Endothelial cell of umbilical vein (primary cell): ENCODE data around the gene SHMT1. TPM values are rescaled to one million over a fixed set of nuclear protein-coding genes. Genes with fewer than 3 reads are reported as not detected.

Experiments used
- BruUV-seq: library from RNA; stranded (reverse); fragments of 400-500 nt; replicated peaks from 2 replicates; lab custom pipeline; 2021; lab: Mats Ljungman, UMichigan
- CTCF ChIA-PET: fragments of 300-600, 350-600 bp; sonication (Branson Sonifier 250); formaldehyde crosslinking; loops from one replicate; lab custom pipeline; 2021; ENCODE audit warnings: antibody characterized with exemption, inconsistent platforms; lab: Charles Lee
- POLR2A ChIA-PET: fragments of 300-600, 350-600 bp; sonication (Branson Sonifier 250); formaldehyde crosslinking; loops from one replicate; lab custom pipeline; 2021; ENCODE audit warnings: antibody characterized with exemption, inconsistent platforms; lab: Charles Lee
- DNase-seq: peaks from one replicate; pipeline ENCODE4 v3.0.0-alpha.2; 2011; ENCODE audit warnings: low read depth, low spot score
- FAIRE-seq: peaks from 2 replicates; lab custom pipeline; 2011; peaks lifted over from hg19 to GRCh38; lab: Jason Lieb, UNC
- H2AFZ ChIP-seq: 2 replicates; pipeline ENCODE4 v1.6.0; 2012; ENCODE audit warnings: low read depth, low read length, control low read depth, inconsistent platforms
- H3K27ac ChIP-seq: 2 replicates; pipeline ENCODE4 v1.5.1; 2011; ENCODE audit warnings: low read depth, mild to moderate bottlenecking, control low read depth, low read length, moderate library complexity; ENCODE audit not compliant: insufficient read depth
- H3K27me3 ChIP-seq, 2 experiments: 2 replicates each; pipeline versions ENCODE4 v1.6.0 to v1.6.1; 2011; ENCODE audit warnings: low read length in 2 of 2, mixed read lengths in 1 of 2; ENCODE audit not compliant: control insufficient read depth in 2 of 2, insufficient read depth in 2 of 2
- H3K36me3 ChIP-seq, 2 experiments: 2 replicates in 1 of 2; 3 replicates in 1 of 2; pipeline ENCODE4 v1.5.1; 2011; ENCODE audit warnings: low read length in 2 of 2, mild to moderate bottlenecking in 1 of 2, moderate library complexity in 1 of 2; ENCODE audit not compliant: control insufficient read depth in 2 of 2, insufficient read depth in 2 of 2; ENCODE audit errors: extremely low read depth in 1 of 2
- H3K4me1 ChIP-seq: 3 replicates; pipeline ENCODE4 v1.5.1; 2011; ENCODE audit warnings: mild to moderate bottlenecking, low read length; ENCODE audit not compliant: control insufficient read depth, insufficient read depth; ENCODE audit errors: extremely low read depth
- H3K4me2 ChIP-seq: 2 replicates; pipeline ENCODE4 v1.6.1; 2011; ENCODE audit warnings: low read length, control low read depth, mixed read lengths; ENCODE audit not compliant: insufficient read depth
- H3K4me3 ChIP-seq, 3 experiments: fragments of 200-600 bp in 1 of 3; sonication (generic), shearing (Covaris generic) in 1 of 3; replicated peaks in 1 of 3; 2 replicates each; pipeline ENCODE4 v1.5.1; 2011 to 2016; ENCODE audit warnings: control low read depth in 3 of 3, low read length in 3 of 3, mild to moderate bottlenecking in 2 of 3, inconsistent platforms in 1 of 3, low read depth in 1 of 3, moderate library complexity in 1 of 3; ENCODE audit not compliant: insufficient read depth in 1 of 3
- H3K79me2 ChIP-seq: 2 replicates; pipeline ENCODE4 v1.6.0; 2012; ENCODE audit warnings: low read length, inconsistent platforms; ENCODE audit not compliant: control insufficient read depth, insufficient read depth
- H3K9ac ChIP-seq: replicated peaks from 2 replicates; pipeline ENCODE3; 2011; ENCODE audit warnings: low read length, control low read depth; ENCODE audit not compliant: insufficient read depth; ENCODE audit errors: extremely low read depth
- H3K9me1 ChIP-seq: replicated peaks from 3 replicates; pipeline ENCODE4 v1.6.0; 2011; ENCODE audit warnings: mild to moderate bottlenecking, low read length; ENCODE audit not compliant: control insufficient read depth, insufficient read depth; ENCODE audit errors: extremely low read depth
- H3K9me3 ChIP-seq: replicated peaks from 2 replicates; pipeline ENCODE4 v1.5.1; 2012; ENCODE audit warnings: low read length, inconsistent platforms; ENCODE audit not compliant: control insufficient read depth, insufficient read depth
- H4K20me1 ChIP-seq: replicated peaks from 2 replicates; pipeline ENCODE3; 2011; ENCODE audit warnings: mild to moderate bottlenecking, low read length; ENCODE audit not compliant: control insufficient read depth, insufficient read depth; ENCODE audit errors: extremely low read depth
- EZH2 ChIP-seq: IDR thresholded peaks from 2 replicates; pipeline ENCODE4 v1.6.1; 2012; ENCODE audit warnings: borderline replicate concordance, low read depth, mild to moderate bottlenecking, moderate library complexity, low read length, inconsistent platforms; ENCODE audit not compliant: severe bottlenecking
- FOS ChIP-seq: IDR thresholded peaks from 2 replicates; pipeline ENCODE4 v1.6.1; 2011; ENCODE audit warnings: mild to moderate bottlenecking, low read length, moderate library complexity, borderline replicate concordance; ENCODE audit not compliant: insufficient read depth
- GATA2 ChIP-seq: IDR thresholded peaks from 2 replicates; pipeline ENCODE4 v1.7.0; 2011; ENCODE audit warnings: low read depth, mild to moderate bottlenecking, moderate library complexity, mixed read lengths, low read length; ENCODE audit not compliant: insufficient read length, insufficient read depth
- JUN ChIP-seq: IDR thresholded peaks from 2 replicates; pipeline ENCODE4 v1.6.1; 2011; ENCODE audit warnings: borderline replicate concordance, low read depth; ENCODE audit not compliant: insufficient read length, insufficient read depth
- MYC ChIP-seq: IDR thresholded peaks from one replicate; pipeline ENCODE4 v1.6.1; 2011; ENCODE audit warnings: mild to moderate bottlenecking, low read depth, low read length
- POLR2A ChIP-seq: IDR thresholded peaks from 2 replicates; pipeline ENCODE4 v1.6.1; 2012; ENCODE audit warnings: low read depth, mild to moderate bottlenecking, control low read depth, low read length
- POLR2AphosphoS5 ChIP-seq: IDR thresholded peaks from 2 replicates; pipeline ENCODE4 v1.6.1; 2012; ENCODE audit warnings: low read depth, mild to moderate bottlenecking, control low read depth, low read length, moderate library complexity; ENCODE audit not compliant: insufficient read depth
- dilution Hi-C: fragments of 300-500 bp; cut with MboI; formaldehyde crosslinking; loops from one replicate; pipeline ENCODE4 v1.15.0; 2019; ENCODE audit warnings: low sequenced_read_pairs; ENCODE audit not compliant: extremely low pct_ligation_motif_present
- intact Hi-C: fragments of 100-400 bp; cut with micrococcal nuclease; formaldehyde crosslinking; loops from one replicate; pipeline ENCODE4 v1.10.0; 2022
- polyA plus RNA-seq, 4 experiments: library from polyadenylated mRNA; depleted of rRNA in 3 of 4; stranded (reverse) in 3 of 4; unstranded in 1 of 4; fragments of >200 nt; gene quantifications; 2 replicates each; pipeline versions ENCODE4 v1.2.1 to v1.2.3, GENCODE V29; 2011 to 2012; ENCODE audit warnings: missing spikeins in 1 of 4
- total RNA-seq: library from RNA; stranded (reverse); gene quantifications from 2 replicates; pipeline ENCODE4 v1.2.3, GENCODE V29; 2021
- TF ChIP-seq, protein P1 (sequence below), 2 donors: IDR thresholded peaks; 1 replicate in 1 of 2; 2 replicates in 1 of 2; pipeline ENCODE4 v1.5.1; 2011; ENCODE audit warnings: low read length in 2 of 2, mild to moderate bottlenecking in 2 of 2, moderate library complexity in 2 of 2, control low read depth in 1 of 2, inconsistent platforms in 1 of 2, low read depth in 1 of 2; ENCODE audit not compliant: insufficient read depth in 1 of 2; ENCODE audit errors: extremely low read depth in 1 of 2
- TF ChIP-seq, protein P2 (sequence below): IDR thresholded peaks from 2 replicates; pipeline ENCODE4 v1.6.1; 2011; ENCODE audit not compliant: insufficient read depth, insufficient read length

Gene SHMT1
- total and polyA plus RNA-seq, 2 donors (not counting 3 experiments of a cell fraction or from before 2014, with no cell fraction given): 18.9 to 27.6 TPM

GRCh38 chr17:18381158-18381952, 18.0 kb upstream of the SHMT1 start:
- intact Hi-C loops (no loop called here), dilution Hi-C loops (no loop called here)
- POLR2A ChIA-PET: no interaction called here
- no peak overlapping the region for H3K9ac ChIP-seq
- no peak for TF ChIP-seq MYC
- TF ChIP-seq GATA2: no peak
- TF ChIP-seq FOS: no peak
- no peak for TF ChIP-seq POLR2A
- TF ChIP-seq, protein P1, sequence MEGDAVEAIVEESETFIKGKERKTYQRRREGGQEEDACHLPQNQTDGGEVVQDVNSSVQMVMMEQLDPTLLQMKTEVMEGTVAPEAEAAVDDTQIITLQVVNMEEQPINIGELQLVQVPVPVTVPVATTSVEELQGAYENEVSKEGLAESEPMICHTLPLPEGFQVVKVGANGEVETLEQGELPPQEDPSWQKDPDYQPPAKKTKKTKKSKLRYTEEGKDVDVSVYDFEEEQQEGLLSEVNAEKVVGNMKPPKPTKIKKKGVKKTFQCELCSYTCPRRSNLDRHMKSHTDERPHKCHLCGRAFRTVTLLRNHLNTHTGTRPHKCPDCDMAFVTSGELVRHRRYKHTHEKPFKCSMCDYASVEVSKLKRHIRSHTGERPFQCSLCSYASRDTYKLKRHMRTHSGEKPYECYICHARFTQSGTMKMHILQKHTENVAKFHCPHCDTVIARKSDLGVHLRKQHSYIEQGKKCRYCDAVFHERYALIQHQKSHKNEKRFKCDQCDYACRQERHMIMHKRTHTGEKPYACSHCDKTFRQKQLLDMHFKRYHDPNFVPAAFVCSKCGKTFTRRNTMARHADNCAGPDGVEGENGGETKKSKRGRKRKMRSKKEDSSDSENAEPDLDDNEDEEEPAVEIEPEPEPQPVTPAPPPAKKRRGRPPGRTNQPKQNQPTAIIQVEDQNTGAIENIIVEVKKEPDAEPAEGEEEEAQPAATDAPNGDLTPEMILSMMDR (IDR thresholded peaks at IDR 0.05; ENCODE audit: extremely low read depth in 1 of 2, insufficient read depth in 1 of 2, low read depth in 1 of 2, low read length in 2 of 2): no peak
- TF ChIP-seq, protein P2, sequence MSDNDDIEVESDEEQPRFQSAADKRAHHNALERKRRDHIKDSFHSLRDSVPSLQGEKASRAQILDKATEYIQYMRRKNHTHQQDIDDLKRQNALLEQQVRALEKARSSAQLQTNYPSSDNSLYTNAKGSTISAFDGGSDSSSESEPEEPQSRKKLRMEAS: no peak
- TF ChIP-seq JUN: no peak
- TF ChIP-seq POLR2AphosphoS5: no peak
- TF ChIP-seq EZH2: no peak
- no peak overlapping the region for H3K4me3 ChIP-seq
- no peak overlapping the region for H2AFZ ChIP-seq
- peaks cover 2 to 9% of the 10 kb centered on the region in 2 experiments for H3K27me3 ChIP-seq
- H3K9me3 ChIP-seq: no peaks in the 10 kb centered on the region
- DNase-seq (no peak), FAIRE-seq (no peak)
- no TSS peak for BruUV-seq
- H3K9me1 ChIP-seq: no peaks in the 10 kb centered on the region
- H3K27ac ChIP-seq: no peak overlapping the region
- CTCF ChIA-PET: no interaction called here
- no peaks in the 10 kb centered on the region for H3K4me1 ChIP-seq
- H4K20me1 ChIP-seq: no peaks in the 10 kb centered on the region
- H3K36me3 ChIP-seq: no peaks in the 10 kb centered on the region
- H3K79me2 ChIP-seq: no peaks in the 10 kb centered on the region
- H3K4me2 ChIP-seq: no peak overlapping the region
